Fibroblast of skin of scalp (primary cell): ENCODE data around the gene FEN1.

Experiments used
- DNase-seq: peaks from one replicate; pipeline ENCODE4 v3.0.0-alpha.2; 2013

The FEN1 gene

DNA sequence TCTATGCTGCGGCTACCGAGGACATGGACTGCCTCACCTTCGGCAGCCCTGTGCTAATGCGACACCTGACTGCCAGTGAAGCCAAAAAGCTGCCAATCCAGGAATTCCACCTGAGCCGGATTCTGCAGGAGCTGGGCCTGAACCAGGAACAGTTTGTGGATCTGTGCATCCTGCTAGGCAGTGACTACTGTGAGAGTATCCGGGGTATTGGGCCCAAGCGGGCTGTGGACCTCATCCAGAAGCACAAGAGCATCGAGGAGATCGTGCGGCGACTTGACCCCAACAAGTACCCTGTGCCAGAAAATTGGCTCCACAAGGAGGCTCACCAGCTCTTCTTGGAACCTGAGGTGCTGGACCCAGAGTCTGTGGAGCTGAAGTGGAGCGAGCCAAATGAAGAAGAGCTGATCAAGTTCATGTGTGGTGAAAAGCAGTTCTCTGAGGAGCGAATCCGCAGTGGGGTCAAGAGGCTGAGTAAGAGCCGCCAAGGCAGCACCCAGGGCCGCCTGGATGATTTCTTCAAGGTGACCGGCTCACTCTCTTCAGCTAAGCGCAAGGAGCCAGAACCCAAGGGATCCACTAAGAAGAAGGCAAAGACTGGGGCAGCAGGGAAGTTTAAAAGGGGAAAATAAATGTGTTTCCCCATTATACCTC is 3.3 kb downstream of the FEN1 start:
- DNase-seq, result no peak

DNA sequence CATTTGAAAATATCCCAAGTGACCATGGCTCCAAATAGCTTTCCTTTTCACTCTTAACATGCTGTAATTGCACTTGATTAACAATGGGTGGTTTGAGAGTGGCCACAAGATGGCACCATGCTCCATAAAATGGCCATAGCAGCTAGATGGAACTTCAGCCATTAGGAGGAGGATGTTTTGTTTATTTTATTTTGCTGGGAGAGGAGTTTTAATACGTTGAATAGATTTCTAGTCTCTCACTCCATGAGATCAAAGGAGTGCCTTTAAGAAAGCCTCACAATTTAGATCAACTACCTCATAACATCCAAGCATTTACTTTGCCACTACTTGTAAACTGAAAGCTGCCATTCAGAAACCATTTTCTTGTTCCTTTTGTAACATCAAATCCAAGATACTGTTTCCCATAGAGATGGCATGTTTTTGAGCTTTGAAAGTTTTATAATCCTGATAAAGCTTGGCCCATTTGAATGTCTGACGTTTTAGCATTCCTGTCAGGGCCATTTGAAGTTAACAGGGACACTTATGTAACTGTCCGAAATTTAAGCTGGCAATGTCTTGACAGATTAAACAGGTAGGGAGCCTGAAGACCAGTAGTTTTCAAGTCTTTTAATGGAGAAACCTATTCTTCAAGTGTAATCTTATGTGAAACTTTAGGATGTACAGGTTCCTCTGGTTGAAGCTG is 4.7 kb downstream of the FEN1 start:
- peak; percentile 81 for DNase-seq

DNA sequence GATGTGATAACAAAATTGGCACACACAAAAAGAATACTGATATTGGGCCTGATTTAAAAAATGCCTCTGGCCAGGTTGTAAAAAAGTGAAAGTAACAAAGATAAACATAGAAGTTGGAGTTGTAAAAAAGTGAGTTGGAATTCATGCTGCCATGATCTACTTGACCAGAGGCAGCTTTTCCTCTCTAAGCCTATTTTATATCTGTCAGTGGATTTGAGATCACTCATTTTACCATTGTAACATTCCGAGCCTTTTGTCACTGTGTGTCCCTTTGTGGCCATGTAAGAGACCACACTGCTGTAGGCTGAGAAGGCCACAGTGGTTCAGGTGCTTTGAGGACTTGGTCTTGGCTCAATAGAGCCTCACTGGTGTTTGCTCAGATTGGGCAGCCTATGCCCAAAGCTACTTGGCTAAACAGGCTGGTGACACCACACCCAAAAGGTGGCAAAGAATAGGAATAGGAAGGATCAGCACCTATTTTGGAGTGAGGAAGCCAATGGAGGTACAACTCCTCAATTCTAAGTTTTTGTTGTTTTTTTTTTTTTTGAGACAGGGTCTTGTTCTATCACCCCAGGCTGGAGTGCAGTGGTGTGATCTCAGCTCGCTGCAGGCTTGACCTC is 7.1 kb downstream of the FEN1 start:
- no peak for DNase-seq

DNA sequence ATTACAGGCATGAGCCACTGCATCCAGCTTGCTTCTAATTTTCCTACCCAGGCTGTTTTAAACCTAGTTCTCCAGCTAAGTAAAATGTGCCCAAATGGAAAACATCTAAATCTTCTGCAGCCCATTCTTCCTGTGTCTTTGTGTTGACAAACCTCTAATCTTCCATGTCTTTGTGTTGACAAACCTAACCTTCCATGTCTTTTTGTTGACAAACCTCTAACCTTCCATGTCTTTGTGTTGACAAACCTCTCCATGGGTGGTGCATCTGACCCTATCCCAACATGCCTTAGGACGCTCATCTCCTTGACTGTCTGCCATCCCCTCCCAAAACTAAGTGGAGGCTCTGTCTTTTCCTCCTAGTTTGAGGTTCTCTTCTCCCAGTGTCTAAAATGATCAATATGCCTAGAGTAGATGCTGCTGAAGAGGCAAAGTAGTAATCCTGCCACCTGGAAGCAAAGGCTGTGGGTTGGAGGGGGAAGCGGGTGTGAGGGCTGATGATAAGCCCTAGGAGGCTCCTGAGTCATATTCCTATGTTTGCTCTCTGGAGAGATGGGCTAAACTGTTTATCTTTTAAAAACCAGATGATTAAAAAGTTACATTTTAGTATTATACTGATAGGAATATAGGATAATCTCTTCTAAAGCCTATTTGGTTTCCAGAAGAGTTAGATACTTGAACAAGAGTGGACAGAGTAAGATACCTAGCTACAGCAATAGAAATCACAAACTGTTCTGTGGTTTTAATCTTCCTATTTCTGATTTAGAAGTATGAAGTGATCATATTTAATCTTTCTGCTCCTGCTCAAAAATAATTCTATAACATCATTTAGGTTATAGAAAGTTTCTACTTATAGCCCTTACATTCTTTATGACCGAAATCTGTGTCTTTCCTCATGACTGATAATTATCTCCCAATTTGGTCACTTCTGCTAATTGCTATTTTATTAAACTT is 7.9 kb downstream of the FEN1 start:
- DNase-seq, result no peak

DNA sequence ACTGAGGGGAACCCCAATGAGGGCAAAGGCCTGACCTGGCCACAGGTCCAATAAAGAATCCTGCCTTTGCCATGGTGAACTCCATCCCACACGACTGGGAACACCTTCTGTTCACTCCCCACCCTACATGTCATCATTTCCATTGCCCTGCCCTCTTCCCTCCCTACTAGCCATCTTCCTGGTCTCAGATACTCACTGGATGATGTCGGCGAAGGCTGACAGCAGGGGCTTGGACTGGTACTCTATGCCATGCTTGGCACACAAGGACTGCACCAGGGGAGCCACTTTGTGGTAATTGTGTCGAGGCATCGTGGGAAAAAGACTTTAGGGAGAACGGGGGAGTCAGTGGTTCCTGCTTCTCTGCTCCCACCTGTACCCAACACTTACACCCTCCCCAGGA is 9.9 kb downstream of the FEN1 start:
- no peak for DNase-seq

DNA sequence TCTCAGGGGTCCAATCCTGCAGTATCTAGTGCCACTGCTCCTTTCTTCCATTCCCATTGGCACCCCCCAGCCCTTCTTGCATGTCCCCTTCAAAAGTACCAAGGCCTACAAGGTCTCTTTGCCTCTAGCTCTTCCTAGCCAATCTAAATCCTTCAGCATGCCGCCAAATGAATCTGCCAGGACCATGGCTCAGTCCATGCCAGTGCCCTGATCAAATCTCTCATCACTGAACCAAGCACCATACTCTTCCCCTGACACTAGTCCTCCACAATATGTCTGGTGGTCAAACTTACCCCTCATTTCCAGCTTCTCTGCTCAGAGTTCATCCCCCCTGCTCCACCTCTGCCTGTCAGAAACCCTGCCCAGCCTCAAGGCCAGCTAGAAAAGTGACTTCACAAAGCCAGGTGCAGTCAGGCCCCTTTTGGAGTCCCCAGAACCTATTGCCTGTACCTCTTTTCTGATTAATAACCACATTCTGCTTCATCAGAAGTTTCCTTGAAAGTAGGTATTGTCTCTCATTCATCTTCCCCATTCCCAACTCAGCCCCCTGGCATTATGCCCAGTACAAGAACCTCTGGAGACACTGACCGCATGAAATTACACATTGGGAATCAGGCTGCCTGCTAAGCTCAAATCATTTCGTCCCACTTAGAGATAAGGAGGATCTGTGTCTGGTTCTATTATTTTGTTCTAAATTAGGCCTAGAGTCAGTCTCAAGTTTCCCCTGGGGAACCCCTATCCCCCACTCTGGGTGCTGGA is 11.4 kb downstream of the FEN1 start:
- peak; percentile 9 for DNase-seq

DNA sequence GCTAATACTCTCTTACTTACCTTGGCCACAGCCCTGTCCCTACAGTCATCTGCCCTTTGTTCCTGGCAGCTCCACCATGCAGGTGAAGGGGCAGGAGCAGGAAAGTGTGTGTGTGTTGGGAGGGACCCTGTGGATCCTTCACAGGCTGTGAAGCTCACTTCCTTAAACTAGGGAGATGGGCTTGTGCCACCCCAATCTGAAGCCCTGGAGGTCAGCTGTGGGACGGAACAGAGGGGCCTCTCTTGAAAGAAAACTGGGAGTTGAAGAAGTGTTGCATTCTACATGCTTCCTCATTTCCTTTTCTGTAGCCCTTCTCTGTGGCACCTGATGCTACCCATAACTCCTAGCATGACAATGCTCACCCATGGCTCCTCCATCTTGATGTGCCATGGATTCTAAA is 12.4 kb downstream of the FEN1 start:
- DNase-seq, result no peak

DNA sequence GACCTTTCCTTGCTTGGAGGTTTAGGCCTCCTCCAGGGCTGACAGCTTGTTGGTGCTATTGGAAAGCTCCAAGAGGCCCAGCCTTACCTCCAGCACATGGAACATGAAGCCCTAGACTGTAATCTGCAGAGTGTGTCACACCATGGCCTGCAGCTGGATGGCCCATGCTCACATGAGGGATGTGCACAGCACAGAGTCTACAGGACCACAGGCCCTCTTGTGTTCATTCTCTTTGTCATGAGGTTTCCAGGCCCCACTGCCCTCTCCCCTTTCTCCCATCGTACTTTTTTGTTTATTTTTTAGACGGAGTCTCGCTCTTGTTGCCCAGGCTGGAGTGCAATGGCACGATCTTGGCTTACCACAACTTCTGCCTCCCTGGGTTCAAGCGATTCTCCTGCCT is 14.1 kb downstream of the FEN1 start:
- no peak for DNase-seq

DNA sequence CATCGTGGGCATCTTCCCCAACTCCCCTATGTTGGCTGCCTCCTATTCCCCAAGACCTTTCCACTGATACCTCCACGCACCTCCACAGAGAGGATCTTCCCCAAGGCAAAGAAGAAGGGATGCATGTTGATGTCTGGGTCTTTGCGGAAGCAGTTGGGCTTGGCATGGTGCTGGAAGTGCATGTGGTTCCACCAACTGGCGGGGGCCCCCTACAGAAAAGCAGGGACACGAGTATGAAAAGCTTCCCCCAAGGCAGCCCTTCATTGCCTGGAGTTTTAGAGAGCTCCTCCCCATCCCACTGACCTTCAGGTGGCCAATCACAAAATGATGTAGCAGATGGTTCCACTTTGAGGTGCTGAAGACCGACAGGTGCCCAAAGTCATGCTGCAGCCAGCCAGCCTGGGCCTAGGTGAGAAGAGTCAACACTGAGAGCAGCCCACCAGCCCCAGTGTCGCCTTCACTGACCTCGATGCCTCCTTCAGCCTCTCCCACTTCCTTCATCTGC is 18.0 kb downstream of the FEN1 start:
- DNase-seq, result no peak

DNA sequence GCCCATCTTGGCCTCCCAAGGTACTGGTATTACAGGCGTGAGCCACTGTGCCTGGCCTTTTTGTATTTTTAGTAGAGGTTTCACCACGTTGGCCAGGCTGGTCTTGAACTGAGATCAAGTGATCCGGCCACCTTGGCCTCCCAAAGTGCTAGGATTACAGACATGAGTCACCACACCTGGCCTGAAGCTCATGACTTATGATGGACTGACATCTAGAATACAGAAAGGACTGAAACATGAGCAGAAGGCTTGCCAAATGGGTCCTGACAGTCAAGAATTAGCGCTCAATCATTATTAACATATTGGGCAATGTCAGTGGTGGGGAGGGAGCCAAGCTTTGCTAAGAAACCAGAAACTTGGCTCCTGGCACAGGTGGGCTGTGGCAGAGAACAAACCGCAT is 19.1 kb downstream of the FEN1 start:
- no peak for DNase-seq

DNA sequence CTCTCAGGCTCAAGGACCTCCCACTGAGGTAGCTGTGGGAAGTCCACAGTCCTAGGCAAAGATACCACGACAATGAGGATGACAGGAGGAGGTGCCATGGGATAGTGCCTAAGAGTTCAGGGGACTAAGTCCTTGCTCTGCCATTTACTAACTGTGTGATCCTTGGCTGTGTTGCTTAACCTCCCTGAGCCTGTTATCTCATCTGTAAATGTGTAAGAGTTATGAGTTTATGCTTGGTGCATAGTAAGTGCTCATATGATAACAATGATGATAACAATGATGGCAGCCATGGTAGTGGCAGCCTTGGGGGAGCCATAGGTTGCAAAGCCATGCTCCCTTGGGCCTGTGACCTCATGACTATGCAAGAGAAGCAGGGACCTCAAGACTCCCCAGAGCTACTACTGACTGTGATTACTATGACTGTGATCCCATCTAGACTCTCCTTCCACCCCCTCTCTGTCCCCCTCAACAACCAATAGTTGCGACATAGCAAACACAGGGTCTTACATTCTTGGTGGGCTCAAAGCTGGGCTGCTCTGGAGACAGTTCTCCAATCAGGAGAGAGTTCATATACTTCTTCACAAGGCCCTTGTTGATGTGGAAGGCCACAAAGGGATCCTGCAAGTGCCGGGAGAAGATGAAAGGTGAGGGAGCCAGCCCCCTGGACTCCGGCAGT is 20.2 kb downstream of the FEN1 start:
- DNase-seq, result no peak

DNA sequence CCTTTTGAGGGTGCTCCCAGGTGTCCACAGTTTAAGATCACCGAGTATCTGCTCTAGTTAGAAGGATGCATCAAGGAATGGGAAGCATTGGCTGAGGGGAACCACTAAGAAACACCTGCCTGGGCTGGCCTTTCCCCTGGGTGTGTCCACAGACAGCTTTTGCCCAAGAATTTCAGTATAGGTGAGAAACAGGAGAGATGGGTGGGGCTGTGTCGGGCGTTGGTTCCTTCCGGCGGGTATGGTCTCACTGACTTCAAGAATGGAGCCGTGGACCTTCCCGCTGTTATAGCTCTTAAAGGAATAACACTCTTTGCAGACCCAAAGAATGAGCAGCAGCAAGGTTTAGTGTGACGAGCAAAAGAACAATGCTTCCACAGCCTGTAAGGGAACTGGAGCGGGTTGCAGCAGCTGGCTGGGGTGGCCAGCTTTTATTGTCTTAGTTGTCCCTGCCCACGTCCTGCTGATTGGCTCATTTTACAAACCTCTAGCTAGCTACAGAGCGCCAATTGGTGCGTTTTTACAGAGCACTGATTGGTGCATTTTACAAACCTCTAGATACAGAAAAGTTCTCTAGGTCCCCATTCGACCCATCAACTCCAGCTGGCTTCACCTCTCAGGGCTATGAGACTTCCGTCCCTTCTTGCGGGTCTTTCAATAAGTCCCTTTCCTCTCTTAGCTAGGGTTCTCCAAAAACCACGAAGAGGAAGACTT is 21.7 kb downstream of the FEN1 start:
- DNase-seq, result peak; percentile 43

DNA sequence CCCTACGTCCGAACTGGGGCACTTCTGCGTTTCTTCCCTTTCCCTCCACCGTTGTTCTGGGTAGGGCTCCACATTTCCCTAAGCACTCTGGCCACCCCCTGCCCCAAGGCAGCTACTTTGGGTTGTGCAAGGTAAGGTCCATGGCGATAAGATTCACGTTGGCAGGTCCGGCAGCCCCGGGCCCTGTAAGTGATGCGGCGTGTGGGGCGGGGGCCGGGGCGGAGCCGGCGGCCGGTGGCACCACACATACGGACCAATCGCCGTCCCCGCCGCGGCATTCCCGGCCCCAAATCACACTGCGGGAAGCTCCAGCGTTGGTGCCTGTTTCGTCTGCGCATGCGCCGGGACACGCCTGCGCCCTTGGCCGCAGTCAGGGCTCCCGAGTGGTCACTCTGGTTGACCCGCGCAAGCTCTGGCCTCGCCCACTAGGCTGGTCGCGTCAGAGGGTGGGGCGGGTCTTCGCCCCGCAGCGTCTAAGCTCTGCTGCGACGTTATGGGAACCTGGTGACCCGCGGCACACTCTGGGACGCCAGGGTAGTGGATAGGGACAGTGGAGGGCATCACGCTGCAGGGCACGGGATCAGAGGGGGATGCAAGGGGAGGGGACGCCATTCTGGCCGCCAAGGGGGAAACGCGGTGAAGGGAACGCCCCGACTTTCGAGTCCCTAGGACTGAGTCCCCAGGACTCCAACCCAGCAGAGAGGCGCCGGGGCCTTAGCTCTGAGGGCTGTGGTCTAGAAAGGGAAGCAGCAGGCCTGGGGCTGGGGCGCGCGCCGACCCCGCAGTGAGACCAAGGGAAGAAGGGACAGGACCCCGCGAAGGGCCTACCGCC is 22.5 kb downstream of the FEN1 start:
- DNase-seq, result peak; percentile 91

DNA sequence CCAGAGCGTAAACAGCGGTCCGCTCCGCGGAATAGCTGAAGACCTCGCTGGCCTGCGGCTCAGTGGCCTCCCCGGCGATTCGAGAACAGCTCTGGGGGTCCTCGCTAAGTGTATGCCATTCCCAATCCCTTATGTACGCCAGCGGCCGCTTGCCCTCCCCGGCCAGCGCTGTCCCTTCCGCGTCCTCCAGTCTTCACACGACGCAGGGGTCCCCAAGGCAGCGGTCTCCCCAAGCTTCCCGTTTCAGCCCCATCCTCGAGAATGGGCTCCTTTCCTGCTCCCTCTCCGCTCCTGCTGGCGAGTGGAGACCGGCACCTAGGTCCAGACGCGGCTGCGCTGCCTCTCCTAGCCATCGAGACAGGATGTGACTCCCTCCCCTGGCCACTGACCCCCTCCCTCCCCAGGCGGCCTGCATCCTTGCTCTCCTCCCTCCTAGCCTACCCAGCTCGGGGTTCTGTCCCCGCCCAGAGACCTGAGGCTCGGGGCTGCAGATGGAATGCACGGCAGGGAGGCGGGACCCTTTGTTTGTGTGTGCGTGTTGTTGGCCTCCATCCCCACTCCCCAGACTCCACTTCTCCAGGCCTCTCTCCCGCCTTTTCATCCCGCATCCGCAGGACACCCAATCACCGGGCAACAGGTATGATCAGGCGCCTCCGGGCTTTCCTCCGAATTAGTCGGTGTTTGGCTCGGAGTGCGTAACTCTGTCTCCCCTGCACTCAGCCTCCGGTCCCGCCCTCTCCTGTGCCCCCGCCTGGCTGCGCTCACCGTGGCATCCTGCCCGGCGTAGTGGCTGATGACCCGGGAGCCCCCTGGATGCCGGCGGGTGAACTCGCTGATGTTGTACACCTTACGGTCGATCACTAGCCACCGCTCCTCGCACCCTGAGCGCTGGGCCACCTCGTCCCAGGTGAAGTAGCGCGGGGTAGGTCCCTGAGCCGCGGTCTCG is 23.4 kb downstream of the FEN1 start:
- peak; percentile 58 for DNase-seq

DNA sequence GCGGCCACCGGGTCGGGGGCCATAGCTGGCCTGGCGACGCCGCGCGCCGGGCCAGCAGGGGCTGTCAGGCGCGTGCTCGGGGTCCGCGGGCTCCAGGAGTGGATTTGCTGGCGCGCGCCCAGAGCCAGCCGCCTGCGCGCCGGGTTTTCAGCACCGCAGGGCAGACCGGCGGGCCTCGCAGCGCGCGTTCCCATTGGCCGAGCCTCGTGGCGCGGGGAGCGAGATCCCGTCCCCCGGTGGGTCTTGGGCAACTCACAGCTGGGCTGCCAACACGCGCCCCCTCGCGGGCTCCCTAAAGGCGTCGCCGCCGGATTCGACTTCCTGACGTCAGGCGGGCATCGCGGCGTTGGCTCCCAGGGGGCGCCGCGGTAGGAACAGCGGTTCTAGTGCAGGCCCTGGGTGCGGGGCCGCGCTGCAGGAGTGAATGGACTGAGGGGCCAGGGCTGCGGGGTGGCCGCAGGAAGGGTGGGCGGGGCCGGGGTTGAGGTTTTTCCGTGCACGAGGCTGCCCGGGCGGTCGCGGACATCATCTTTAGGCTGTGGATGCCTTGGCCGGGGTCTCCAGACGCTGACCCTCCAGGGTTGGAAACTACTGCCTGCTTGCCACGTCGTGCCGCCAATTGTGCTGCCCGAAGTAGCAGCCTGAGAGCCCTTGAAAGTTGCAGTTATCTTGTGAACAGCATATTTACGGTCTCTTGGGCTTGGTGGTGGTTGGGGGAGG is 24.2 kb downstream of the FEN1 start, which contains the start of gene FADS1:
FADS1 (minus strand) TSS at position 268 of the 720 bp plus-strand sequence; CDS start at position 194, 74 bp downstream.
- DNase-seq, result peak; percentile 94

DNA sequence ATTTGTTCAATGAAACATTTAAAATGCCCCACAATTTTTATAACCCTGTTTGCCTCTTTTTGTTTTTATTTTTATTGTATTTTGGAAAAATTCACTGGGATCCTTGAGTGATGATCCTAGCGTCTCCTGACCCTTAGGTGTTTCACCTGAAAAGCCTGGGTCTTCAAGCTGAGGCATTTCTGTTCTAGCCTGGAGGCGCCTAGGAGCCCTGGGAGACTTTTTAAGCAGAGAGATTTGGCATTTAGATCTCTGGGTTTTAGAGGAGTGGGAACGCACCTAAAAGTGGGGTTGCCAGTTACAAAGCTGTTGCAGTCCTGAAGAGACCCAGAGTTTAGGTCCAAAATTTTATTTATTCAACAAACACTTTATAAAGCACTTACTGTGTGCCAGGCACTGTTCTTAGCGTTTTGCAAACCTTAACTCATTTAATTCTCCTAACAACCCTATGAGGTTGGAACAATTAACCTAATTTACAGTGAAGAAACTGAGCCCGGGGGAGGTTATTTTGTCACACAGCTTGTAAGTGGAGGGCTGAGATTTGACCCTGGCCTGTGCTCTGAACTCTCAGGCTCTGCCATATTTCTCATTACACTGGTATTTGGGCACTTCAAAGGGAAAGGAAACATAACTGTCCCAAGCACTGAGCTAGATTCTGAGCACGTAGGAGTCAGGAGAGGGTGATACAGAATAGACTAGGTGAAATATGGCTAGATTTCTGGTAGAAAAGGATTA is 24.9 kb downstream of the FEN1 start:
- DNase-seq, result no peak

DNA sequence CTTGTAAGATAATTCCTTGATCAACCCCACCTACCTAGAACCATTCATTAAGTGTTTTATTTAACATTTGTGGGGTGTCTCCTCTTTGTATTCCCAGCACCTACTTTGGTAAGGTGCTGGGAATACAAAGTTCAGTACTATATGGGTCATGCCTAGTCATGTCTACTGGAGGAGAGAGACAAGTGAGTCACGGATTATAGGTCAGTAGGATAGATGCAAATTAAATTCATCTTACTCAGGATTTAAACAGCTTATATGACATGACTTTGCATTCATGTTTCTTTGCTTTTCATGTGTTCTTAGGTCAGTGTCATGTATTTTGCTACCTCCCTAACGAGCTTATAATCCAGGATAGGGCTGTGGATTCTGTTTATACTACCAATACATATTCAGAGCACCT is 27.5 kb downstream of the FEN1 start:
- peak; percentile 5 for DNase-seq
